Measurements from ENCODE around the gene GLS. TPM values are rescaled to one million over a fixed set of nuclear protein-coding genes. Genes with fewer than 3 reads are reported as not detected.

The GLS gene
- total RNA-seq, 2 experiments from 2014 or later, result 136 to 242 TPM

- CTCF ChIA-PET, result interaction anchor here (0.8 kb wide), 1 partner anchor 10 kb away, joined by 4 read pairs; no protein-coding TSS in a partner anchor
- peaks cover 15% of the 10 kb centered on the region for H3K4me1 Mint-ChIP-seq
- H3K27me3 Mint-ChIP-seq, result no peaks in the 10 kb centered on the region
- no peak for DNase-seq
- no peak for ATAC-seq
- no peak overlapping the region for H3K27ac Mint-ChIP-seq
- intact Hi-C loops (cut with DNase I, micrococcal nuclease), result no loop called here
- H3K36me3 Mint-ChIP-seq (ENCODE audit: low read depth), result peaks cover 48% of the 10 kb centered on the region
- POLR2A ChIA-PET, result interaction anchor here (0.6 kb wide), 1 partner anchor 1582 kb away, joined by 5 read pairs; no protein-coding TSS in a partner anchor
- H3K4me3 Mint-ChIP-seq, result no peak overlapping the region
- no peaks in the 10 kb centered on the region for H3K9me3 Mint-ChIP-seq (ENCODE audit: low read depth)
Observed at GRCh38 chr2:190930411-190930810, 49.8 kb downstream of the GLS start.

- no peaks in the 10 kb centered on the region for H3K27me3 Mint-ChIP-seq
- H3K27ac Mint-ChIP-seq, result no peak overlapping the region
- ChIA-PET POLR2A (no interaction called here), CTCF (interaction anchor here (1.6 to 2.0 kb wide), 2 partner anchors 15 to 18 kb away, joined by 4 to 13 read pairs; no protein-coding TSS in a partner anchor)
- intact Hi-C loops (cut with DNase I, micrococcal nuclease), result no loop called here
- no peaks in the 10 kb centered on the region for H3K9me3 Mint-ChIP-seq (ENCODE audit: low read depth)
- ATAC-seq, result no peak
- peaks cover 37% of the 10 kb centered on the region for H3K36me3 Mint-ChIP-seq (ENCODE audit: low read depth)
- DNase-seq, result no peak
- H3K4me1 Mint-ChIP-seq, result peaks cover 15% of the 10 kb centered on the region
- H3K4me3 Mint-ChIP-seq, result no peak overlapping the region
Observed at GRCh38 chr2:190932514-190932913, 51.9 kb downstream of the GLS start.

GRCh38 chr2:190933361-190933760, 52.7 kb downstream of the GLS start:
- Mint-ChIP-seq H3K4me1 (peaks cover 15% of the 10 kb centered on the region), H3K36me3 (ENCODE audit: low read depth) (peaks cover 33% of the 10 kb centered on the region), H3K27me3 (no peaks in the 10 kb centered on the region), H3K9me3 (ENCODE audit: low read depth) (no peaks in the 10 kb centered on the region), H3K4me3 (no peak overlapping the region), H3K27ac (no peak overlapping the region)
- POLR2A ChIA-PET, result no interaction called here
- CTCF ChIA-PET, result interaction anchor here (1.6 to 2.0 kb wide), 2 partner anchors 14 to 17 kb away, joined by 4 to 13 read pairs; no protein-coding TSS in a partner anchor
- ATAC-seq (no peak), DNase-seq (no peak)
- intact Hi-C loops (cut with DNase I, micrococcal nuclease), result no loop called here

DNA sequence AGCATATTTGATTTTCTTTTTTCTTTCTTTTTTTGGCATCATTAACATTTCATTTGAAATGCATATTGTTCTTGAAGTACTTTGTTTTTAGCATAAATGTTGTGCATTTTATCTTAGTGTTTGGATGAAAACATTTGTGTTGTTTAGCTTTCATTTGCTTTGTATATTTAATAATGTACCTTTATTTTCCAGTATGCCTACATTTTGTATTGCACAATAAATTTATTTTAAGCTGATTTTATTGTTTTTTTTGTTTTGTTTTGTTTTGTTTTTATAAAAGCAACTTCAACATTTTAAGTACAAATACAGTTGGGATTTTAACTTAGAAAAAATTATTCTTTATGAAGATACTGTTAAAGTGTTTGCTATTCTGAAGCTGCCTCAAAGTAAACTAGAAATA, 54.4 kb downstream of the GLS start:
- Mint-ChIP-seq H3K4me1 (peaks cover 19% of the 10 kb centered on the region), H3K36me3 (ENCODE audit: low read depth) (peaks cover 24% of the 10 kb centered on the region), H3K27ac (peak overlapping the region; percentile 13), H3K4me3 (no peak overlapping the region), H3K9me3 (ENCODE audit: low read depth) (no peaks in the 10 kb centered on the region), H3K27me3 (no peaks in the 10 kb centered on the region)
- CTCF ChIA-PET, result interaction anchor here (0.9 kb wide), 1 partner anchor 76 kb away, joined by 3 read pairs; no protein-coding TSS in a partner anchor
- DNase-seq (no peak), ATAC-seq (no peak)
- POLR2A ChIA-PET, result no interaction called here
- intact Hi-C loops (cut with DNase I, micrococcal nuclease), result no loop called here

DNA sequence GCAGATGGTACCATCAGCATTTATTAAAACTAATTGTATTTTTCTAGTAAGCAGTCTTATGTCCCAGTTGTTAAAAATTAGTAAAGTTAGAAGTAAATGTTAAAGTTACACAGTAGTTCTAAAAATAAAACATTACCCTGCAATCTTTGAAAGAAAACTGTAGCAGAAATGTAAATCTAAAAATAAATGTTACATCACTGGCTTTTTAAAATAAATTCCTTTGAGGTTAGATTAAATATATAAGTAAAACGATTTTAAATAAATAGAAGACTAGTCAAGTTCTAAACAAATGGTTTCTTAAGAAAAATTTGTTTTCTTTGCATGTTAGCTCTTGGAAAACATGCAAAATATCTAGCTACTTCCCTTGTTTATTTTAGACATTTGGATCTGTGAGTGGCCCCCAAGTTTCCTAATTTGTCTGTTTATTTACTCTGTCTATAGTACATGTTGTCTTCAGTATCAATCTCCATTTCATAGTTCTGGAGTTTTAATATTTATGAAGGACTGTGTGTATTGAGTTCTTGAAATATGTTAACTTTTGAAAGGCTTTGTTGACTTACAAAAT, 58.2 kb downstream of the GLS start:
- Mint-ChIP-seq H3K9me3 (ENCODE audit: low read depth) (no peaks in the 10 kb centered on the region), H3K36me3 (ENCODE audit: low read depth) (peaks cover 11% of the 10 kb centered on the region), H3K4me3 (no peak overlapping the region), H3K27ac (peak overlapping the region; percentile 60), H3K4me1 (peaks cover 9% of the 10 kb centered on the region), H3K27me3 (no peaks in the 10 kb centered on the region)
- intact Hi-C loops (cut with DNase I, micrococcal nuclease), result no loop called here
- no peak for DNase-seq
- CTCF ChIA-PET, result interaction anchor here (1.1 to 2.4 kb wide), 4 partner anchors 8 to 91 kb away, joined by 3 to 10 read pairs (median 5); no protein-coding TSS in a partner anchor
- ATAC-seq, result no peak
- POLR2A ChIA-PET, result no interaction called here

- no peak for DNase-seq
- ChIA-PET POLR2A (interaction anchor here (0.6 to 0.7 kb wide), 2 partner anchors 33 to 1103 kb away, joined by 3 read pairs; no protein-coding TSS in a partner anchor), CTCF (interaction anchor here (1.4 to 1.7 kb wide), 2 partner anchors 10 to 64 kb away, joined by 3 to 4 read pairs; no protein-coding TSS in a partner anchor)
- ATAC-seq, result no peak
- intact Hi-C loops (cut with DNase I, micrococcal nuclease), result no loop called here
- Mint-ChIP-seq H3K4me1 (peaks cover 7% of the 10 kb centered on the region), H3K27me3 (no peaks in the 10 kb centered on the region), H3K9me3 (ENCODE audit: low read depth) (no peaks in the 10 kb centered on the region), H3K27ac (no peak overlapping the region), H3K36me3 (ENCODE audit: low read depth) (peaks cover 8% of the 10 kb centered on the region), H3K4me3 (no peak overlapping the region)
Observed at GRCh38 chr2:190940454-190940853, 59.8 kb downstream of the GLS start.

GRCh38 chr2:190941571-190941970, 61.0 kb downstream of the GLS start:
- no peak for ATAC-seq
- Mint-ChIP-seq H3K4me1 (peaks cover 12% of the 10 kb centered on the region), H3K4me3 (no peak overlapping the region), H3K9me3 (ENCODE audit: low read depth) (no peaks in the 10 kb centered on the region), H3K27me3 (no peaks in the 10 kb centered on the region), H3K36me3 (ENCODE audit: low read depth) (peaks cover 8% of the 10 kb centered on the region), H3K27ac (no peak overlapping the region)
- intact Hi-C loops (cut with DNase I, micrococcal nuclease), result no loop called here
- DNase-seq, result no peak
- POLR2A ChIA-PET, result no interaction called here
- CTCF ChIA-PET, result interaction anchor here (1.5 kb wide), 1 partner anchor 19 kb away, joined by 3 read pairs; no protein-coding TSS in a partner anchor

GRCh38 chr2:190942697-190943096, 62.1 kb downstream of the GLS start:
- POLR2A ChIA-PET, result no interaction called here
- H3K4me1 Mint-ChIP-seq, result peaks cover 14% of the 10 kb centered on the region
- no peaks in the 10 kb centered on the region for H3K27me3 Mint-ChIP-seq
- DNase-seq, result no peak
- H3K4me3 Mint-ChIP-seq, result no peak overlapping the region
- ATAC-seq, result peak; percentile 36
- intact Hi-C loops (cut with DNase I, micrococcal nuclease), result no loop called here
- H3K9me3 Mint-ChIP-seq (ENCODE audit: low read depth), result no peaks in the 10 kb centered on the region
- peaks cover 5% of the 10 kb centered on the region for H3K36me3 Mint-ChIP-seq (ENCODE audit: low read depth)
- CTCF ChIA-PET, result no interaction called here
- no peak overlapping the region for H3K27ac Mint-ChIP-seq

DNA sequence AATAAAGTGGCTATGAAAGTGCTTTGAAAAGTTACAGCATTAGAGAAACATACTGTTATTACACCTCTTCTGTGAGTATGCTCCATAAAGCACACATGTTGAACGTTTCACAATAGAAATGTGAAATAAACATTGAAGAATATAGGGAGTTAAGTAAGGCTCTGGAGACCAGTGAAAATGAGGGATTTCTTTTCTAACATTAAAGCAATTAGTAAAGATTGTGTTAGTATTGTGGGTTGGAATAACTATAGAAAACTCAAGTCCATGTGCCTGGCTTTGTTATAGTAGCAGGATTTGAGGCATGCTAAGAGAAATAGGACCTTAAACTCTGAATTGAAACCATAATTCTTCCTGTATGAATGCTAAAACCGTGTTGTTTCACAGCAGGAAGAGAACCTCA, 63.1 kb downstream of the GLS start:
- POLR2A ChIA-PET, result no interaction called here

GRCh38 chr2:190947141-190947540, 66.5 kb downstream of the GLS start:
- POLR2A ChIA-PET, result interaction anchor here (0.9 to 1.0 kb wide), 3 partner anchors 20 to 97 kb away, joined by 3 read pairs; no protein-coding TSS in a partner anchor
- H3K4me1 Mint-ChIP-seq, result peaks cover 8% of the 10 kb centered on the region
- H3K36me3 Mint-ChIP-seq (ENCODE audit: low read depth), result no peaks in the 10 kb centered on the region
- DNase-seq (no peak), ATAC-seq (no peak)
- no peaks in the 10 kb centered on the region for H3K27me3 Mint-ChIP-seq
- no peak overlapping the region for H3K27ac Mint-ChIP-seq
- CTCF ChIA-PET, result interaction anchor here (0.7 to 4.5 kb wide), 14 partner anchors 9 to 166 kb away, joined by 3 to 13 read pairs (median 4); partner anchors contain the start of gene STAT1
- intact Hi-C loops (cut with DNase I, micrococcal nuclease), result loop anchor here (5.0 kb wide), 2 partner anchors 105 to 165 kb away; no protein-coding TSS in a partner anchor
- no peak overlapping the region for H3K4me3 Mint-ChIP-seq
- H3K9me3 Mint-ChIP-seq (ENCODE audit: low read depth), result no peaks in the 10 kb centered on the region

More for the DNA sequence above, 63.1 kb downstream of the GLS start:
- Mint-ChIP-seq H3K9me3 (ENCODE audit: low read depth) (no peaks in the 10 kb centered on the region), H3K4me3 (no peak overlapping the region), H3K4me1 (peaks cover 14% of the 10 kb centered on the region), H3K27me3 (no peaks in the 10 kb centered on the region), H3K27ac (no peak overlapping the region), H3K36me3 (ENCODE audit: low read depth) (peaks cover 5% of the 10 kb centered on the region)
- CTCF ChIA-PET, result no interaction called here
- ATAC-seq (no peak), DNase-seq (no peak)
- intact Hi-C loops (cut with DNase I, micrococcal nuclease), result no loop called here

GRCh38 chr2:190947711-190948251, 67.2 kb downstream of the GLS start:
- no peaks in the 10 kb centered on the region for H3K36me3 Mint-ChIP-seq (ENCODE audit: low read depth)
- ChIA-PET POLR2A (interaction anchor here (0.6 to 1.0 kb wide), 4 partner anchors 19 to 97 kb away, joined by 3 read pairs; no protein-coding TSS in a partner anchor), CTCF (interaction anchor here (0.7 to 4.5 kb wide), 14 partner anchors 10 to 208 kb away, joined by 3 to 13 read pairs (median 4); partner anchors contain the start of gene STAT1)
- ATAC-seq (peak; percentile 68), DNase-seq (no peak)
- no peaks in the 10 kb centered on the region for H3K9me3 Mint-ChIP-seq (ENCODE audit: low read depth)
- peaks cover 11% of the 10 kb centered on the region for H3K4me1 Mint-ChIP-seq
- intact Hi-C loops (cut with DNase I, micrococcal nuclease), result loop anchor here (5.0 kb wide), 2 partner anchors 105 to 165 kb away; no protein-coding TSS in a partner anchor
- H3K27me3 Mint-ChIP-seq, result no peaks in the 10 kb centered on the region
- H3K4me3 Mint-ChIP-seq, result no peak overlapping the region
- H3K27ac Mint-ChIP-seq, result peak overlapping the region; percentile 15

Measured in activated CD4-positive, alpha-beta T cell treated with anti-CD3 and anti-CD28 coated beads for 36 hours (primary cell).